HG03103 (cell line): ENCODE data around the gene PATL2.
"Not testable (repeated sequence)": the region's sequence is repeated elsewhere in the genome, so short reads cannot be mapped to it uniquely, and the experiment has no call there.

ENCODE experiments used
- ATAC-seq: cut with Tn5 transposase; IDR thresholded peaks from one replicate; pipeline ENCODE4 v1.9.1; 2021; ENCODE audit warnings: low read depth; ENCODE audit not compliant: unreplicated experiment

Gene PATL2

GRCh38 chr15:44656298-44656697, 54.8 kb downstream of the PATL2 start:
- no peak for ATAC-seq

- no peak for ATAC-seq
These were observed 56.3 kb downstream of the PATL2 start for GRCh38 chr15:44654858-44655257.

DNA sequence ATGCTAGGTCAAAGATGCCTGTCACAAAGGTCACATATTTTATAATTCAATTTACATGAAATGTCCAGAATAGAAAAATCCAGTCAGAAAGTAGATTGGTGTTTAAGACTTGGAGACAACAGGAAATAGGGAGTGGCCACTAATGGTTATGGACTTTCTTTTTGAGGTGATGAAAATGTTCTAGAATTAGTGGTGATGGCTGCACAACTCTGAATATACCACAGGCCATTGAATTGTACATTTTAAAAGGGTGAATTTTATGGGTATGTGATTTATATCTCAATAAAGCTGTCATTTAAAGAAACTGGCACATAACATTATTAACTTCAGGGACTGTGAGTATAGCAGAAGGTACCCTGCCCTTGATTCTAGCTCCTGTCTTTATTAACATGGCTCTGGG, 63.5 kb downstream of the PATL2 start:
- ATAC-seq = no peak

GRCh38 chr15:44647036-44647435, 64.1 kb downstream of the PATL2 start:
- no peak for ATAC-seq

- no peak for ATAC-seq
These were observed 64.7 kb downstream of the PATL2 start for GRCh38 chr15:44646460-44646859.

DNA sequence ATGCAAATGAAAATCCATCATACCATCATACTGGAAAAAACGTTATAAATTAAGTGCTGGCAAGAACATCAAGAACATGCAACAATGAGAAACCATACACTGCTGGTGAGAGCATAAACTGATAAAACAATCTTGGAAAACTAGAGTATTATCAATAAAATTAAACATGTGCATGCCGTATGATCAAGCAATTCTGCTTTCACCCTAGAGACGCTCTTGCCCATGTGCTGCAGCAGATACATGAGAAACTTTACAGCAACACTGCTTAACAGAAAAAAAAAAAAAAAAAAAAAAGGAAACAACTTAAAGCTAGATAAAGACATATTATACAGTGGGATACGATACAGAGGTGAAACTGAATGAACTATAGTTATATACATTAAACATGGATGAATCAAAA, 69.5 kb downstream of the PATL2 start:
- ATAC-seq = no peak

DNA sequence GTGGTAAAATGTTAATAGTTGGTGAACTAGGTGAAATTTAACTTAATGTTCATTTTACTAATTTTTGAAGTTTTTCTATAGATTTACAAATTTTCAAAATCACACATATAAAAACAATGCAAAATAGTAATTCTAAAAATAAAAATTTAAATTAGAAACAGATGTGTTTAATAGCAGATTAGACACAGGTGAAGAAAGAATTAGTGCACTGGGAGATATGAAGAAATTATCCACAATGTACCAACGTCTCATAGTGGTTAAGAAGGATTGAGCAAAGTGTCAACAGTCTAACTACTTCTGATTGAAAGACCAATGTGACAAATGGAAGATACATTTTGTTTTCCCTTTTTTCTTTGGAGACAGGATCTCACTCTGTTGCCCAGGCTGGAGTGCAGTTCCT, 74.1 kb downstream of the PATL2 start:
- no peak for ATAC-seq

DNA sequence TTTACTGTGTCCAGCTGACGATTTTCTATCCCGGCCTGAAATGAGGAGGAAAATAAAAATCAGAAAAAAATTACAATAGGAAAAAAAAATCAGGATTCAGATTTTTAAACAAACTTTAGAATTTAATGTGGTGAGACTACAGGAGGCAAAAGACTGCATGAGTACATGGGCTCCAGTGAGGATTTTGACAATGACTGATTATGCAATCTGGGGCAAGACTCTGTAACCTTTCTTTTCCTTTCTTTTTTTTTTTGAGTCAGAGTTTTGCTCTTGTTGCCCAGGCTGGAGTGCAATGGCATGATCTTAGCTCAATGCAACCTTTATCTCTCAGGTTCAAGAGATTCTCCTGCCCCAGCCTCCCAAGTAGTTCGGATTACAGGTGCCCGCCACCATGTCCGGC, 77.5 kb downstream of the PATL2 start:
- no peak for ATAC-seq

DNA sequence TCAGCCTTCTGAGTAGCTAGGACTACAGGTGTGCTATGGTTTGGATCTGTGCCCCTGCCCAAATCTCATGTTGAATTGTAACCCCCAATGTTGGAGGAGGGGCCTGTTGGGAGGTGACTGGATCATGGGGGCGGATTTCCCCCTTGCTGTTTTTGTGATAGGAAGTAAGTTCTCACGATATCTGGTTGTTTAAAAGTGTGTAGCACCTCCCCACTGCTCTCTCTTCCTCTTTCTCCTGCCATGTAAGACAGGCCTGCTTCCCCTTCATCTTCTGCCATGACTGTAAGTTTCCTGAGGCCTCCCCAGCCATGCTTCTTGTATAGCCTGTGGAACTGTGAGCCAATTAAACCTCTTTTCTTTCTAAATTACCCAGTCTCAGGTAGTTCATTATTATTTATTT, 85.8 kb downstream of the PATL2 start:
- not testable (repeated sequence) for ATAC-seq

GRCh38 chr15:44623178-44623577, 87.9 kb downstream of the PATL2 start:
- no peak for ATAC-seq

DNA sequence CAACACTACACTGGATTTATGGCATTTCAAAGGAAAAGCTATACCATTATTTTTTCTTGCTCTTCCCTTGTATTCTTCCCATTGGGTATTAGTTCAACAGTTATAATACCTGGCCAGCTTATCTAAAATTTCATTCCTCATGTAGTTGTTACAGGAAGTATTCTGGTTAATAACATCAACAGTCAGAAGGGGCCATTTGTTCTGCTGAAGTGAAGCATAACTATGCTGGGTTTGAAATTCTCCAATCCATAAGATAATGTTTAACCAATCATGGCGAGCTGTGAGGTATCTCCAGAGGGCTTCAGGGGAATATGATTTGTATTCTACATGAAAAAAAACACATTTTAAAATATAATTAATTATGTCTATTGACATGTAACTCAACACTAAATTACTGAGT, 91.0 kb downstream of the PATL2 start:
- no peak for ATAC-seq

DNA sequence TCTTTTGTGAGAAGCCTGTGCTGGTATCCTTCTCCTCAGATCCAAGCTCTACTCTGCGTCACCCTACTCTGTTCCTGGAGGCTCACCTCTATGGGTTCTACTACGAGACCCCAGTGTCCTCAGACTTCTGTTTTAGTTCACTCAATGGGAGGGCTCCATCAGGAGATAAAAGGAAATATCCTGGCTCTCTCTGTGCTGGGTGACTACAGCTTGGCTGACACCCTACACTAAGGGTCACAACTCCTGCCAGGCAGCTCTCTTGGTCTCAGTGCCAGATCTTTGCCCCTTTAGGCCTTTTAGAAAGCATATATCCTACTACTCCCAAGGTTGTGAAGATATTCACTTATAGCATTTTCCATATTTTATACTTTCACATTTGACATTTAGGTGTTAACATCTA, 94.1 kb downstream of the PATL2 start:
- no peak for ATAC-seq
